K562 treated with DMSO at 1 percent for 24 hours (cell line): ENCODE results near the gene EPB41. TPM values are rescaled to one million over a fixed set of nuclear protein-coding genes. Genes with fewer than 3 reads are reported as not detected.

Experiments
- total RNA-seq: library from RNA; unstranded; fragments of 300-600 nt; gene quantifications from 2 replicates; pipeline ENCODE4 v1.2.3, GENCODE V29; 2022; ENCODE audit warnings: low read depth; ENCODE audit not compliant: insufficient read depth

Gene EPB41
- total RNA-seq: 132 and 185 TPM in 2 replicates

GRCh38 chr1:28914228-28915030 is at the start of gene EPB41:
Gene EPB41 (plus strand): TSS chr1:28914569. CDS start chr1:28987438, 72,869 bp downstream.

GRCh38 chr1:29123887-29124365 is 209.6 kb downstream of the EPB41 start, which contains the start of gene TMEM200B:
Gene TMEM200B (minus strand): TSS chr1:29123903. CDS start chr1:29121828, 2,075 bp downstream.

Other genes with a start within 250 kb of the EPB41 start
- 11.0 and 11.5 TPM in 2 replicates for gene GMEB1, start 245.8 kb upstream of the EPB41 start, total RNA-seq
- gene YTHDF2, start 177.6 kb upstream of the EPB41 start, total RNA-seq: 62.3 and 66.8 TPM in 2 replicates
- 0.06 and 0.10 TPM in 2 replicates for gene OPRD1, start 102.4 kb upstream of the EPB41 start, total RNA-seq
- 0.15 TPM in 1 of 2 replicates, not detected in the other for gene TMEM200B, start 209.3 kb downstream of the EPB41 start, total RNA-seq